ENCODE data around the gene ISL2.
"Not testable (repeated sequence)": the region's sequence is repeated elsewhere in the genome, so short reads cannot be mapped to it uniquely, and the experiment has no call there.

ISL2 gene

DNA sequence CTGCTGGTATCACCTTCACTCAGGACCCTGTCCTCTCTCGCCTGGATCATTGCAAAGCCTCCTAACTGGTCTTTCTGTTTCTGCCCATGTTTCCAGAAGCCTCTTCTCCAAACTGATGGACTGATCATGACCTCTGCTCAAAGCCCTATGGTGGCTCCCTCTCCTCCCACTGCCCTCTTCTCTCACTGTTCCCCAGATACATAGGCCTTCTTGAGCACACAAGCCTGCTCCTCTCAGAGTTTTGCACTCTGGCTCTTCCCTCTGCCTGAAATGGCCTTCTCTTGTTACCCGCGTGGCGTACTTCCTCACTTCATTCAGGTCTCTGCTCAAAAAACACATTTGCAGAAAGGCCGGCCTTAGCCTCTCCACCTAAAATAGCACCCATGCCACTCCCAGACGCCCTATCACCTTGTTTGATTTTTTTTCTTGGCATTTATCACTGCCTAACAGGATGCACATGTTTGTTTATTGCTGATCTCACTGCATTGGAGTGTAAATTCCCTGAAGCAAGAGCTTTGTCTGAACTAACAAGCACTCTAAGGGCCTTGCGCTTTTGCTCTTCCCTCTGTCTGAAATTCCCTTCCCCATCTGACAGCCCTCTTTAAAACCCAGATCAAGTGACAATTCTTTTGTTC is 23.9 kb upstream of the ISL2 start:
- Mint-ChIP-seq H3K9me3 (no peaks in the 10 kb centered on the region), H3K27ac (no peak overlapping the region), H3K4me3 (no peak overlapping the region), H3K4me1 (ENCODE audit: low read depth) (peaks cover 26% of the 10 kb centered on the region), H3K36me3 (ENCODE audit: low read depth) (peaks cover 12% of the 10 kb centered on the region), H3K27me3 (peaks cover 13% of the 10 kb centered on the region)
- intact Hi-C loops (cut with micrococcal nuclease), result loop anchor here (5.0 kb wide), 1 partner anchor 35 kb away; no protein-coding TSS in a partner anchor

- not testable (repeated sequence) for H3K9me3 Mint-ChIP-seq, H3K4me3 Mint-ChIP-seq, H3K27ac Mint-ChIP-seq
- Mint-ChIP-seq H3K4me1 (ENCODE audit: low read depth) (peaks cover 26% of the 10 kb centered on the region), H3K27me3 (peaks cover 13% of the 10 kb centered on the region), H3K36me3 (ENCODE audit: low read depth) (peaks cover 12% of the 10 kb centered on the region)
- intact Hi-C loops (cut with micrococcal nuclease), result loop anchor here (5.0 kb wide), 1 partner anchor 34 kb away; no protein-coding TSS in a partner anchor
These were observed 23.4 kb upstream of the ISL2 start for GRCh38 chr15:76313175-76313567.

DNA sequence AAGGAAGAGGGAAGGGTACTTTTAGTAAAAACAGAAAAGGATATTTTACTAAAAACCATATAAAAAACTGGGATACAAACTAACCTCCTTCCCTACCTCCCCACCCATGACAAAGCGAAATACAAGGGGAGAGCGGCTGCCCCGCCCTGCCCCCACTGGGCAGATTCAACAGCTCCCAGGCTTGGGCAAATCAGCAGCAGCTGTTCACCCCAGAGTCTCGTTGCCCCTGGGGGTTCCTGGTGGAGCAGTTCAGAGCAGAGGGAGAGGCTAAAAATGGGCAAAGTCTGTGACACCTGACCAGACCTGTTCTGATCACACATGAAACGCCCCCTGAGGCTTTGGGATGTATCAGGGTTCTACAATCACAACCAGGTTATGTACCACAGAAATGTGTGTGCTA is 22.8 kb upstream of the ISL2 start:
- H3K27ac Mint-ChIP-seq, result no peak overlapping the region
- peaks cover 11% of the 10 kb centered on the region for H3K36me3 Mint-ChIP-seq (ENCODE audit: low read depth)
- H3K9me3 Mint-ChIP-seq, result no peaks in the 10 kb centered on the region
- peaks cover 13% of the 10 kb centered on the region for H3K27me3 Mint-ChIP-seq
- peaks cover 26% of the 10 kb centered on the region for H3K4me1 Mint-ChIP-seq (ENCODE audit: low read depth)
- no peak overlapping the region for H3K4me3 Mint-ChIP-seq
- intact Hi-C loops (cut with micrococcal nuclease), result loop anchor here (5.0 kb wide), 1 partner anchor 34 kb away; no protein-coding TSS in a partner anchor

GRCh38 chr15:76320012-76320411 is 16.6 kb upstream of the ISL2 start:
- Mint-ChIP-seq H3K27ac (no peak overlapping the region), H3K9me3 (no peaks in the 10 kb centered on the region), H3K4me3 (no peak overlapping the region), H3K27me3 (peaks cover 39% of the 10 kb centered on the region), H3K4me1 (ENCODE audit: low read depth) (no peaks in the 10 kb centered on the region), H3K36me3 (ENCODE audit: low read depth) (no peaks in the 10 kb centered on the region)
- intact Hi-C loops (cut with micrococcal nuclease), result no loop called here

DNA sequence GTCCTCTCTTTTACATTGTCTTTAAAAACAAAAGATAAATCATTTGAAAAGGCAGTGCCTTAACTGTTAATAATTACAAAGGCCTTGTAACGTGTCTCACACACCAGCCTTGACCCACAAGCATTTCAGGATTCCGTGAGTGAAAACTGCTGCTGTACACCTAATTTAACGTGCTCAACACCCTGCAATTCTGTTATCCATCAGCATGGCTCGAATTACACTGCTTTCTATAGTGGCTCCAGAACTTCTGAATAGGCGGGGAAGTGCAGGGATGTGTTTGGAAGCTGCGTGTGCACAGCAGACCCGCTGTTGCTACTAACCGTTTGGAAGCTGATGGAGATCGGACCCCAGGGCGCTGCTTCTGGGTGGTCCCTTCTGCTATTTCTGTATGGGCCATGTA is 15.4 kb upstream of the ISL2 start:
- H3K4me3 Mint-ChIP-seq, result no peak overlapping the region
- no peaks in the 10 kb centered on the region for H3K4me1 Mint-ChIP-seq (ENCODE audit: low read depth)
- H3K36me3 Mint-ChIP-seq (ENCODE audit: low read depth), result no peaks in the 10 kb centered on the region
- no peak overlapping the region for H3K27ac Mint-ChIP-seq
- H3K9me3 Mint-ChIP-seq, result no peaks in the 10 kb centered on the region
- intact Hi-C loops (cut with micrococcal nuclease), result no loop called here
- peaks cover 39% of the 10 kb centered on the region for H3K27me3 Mint-ChIP-seq

DNA sequence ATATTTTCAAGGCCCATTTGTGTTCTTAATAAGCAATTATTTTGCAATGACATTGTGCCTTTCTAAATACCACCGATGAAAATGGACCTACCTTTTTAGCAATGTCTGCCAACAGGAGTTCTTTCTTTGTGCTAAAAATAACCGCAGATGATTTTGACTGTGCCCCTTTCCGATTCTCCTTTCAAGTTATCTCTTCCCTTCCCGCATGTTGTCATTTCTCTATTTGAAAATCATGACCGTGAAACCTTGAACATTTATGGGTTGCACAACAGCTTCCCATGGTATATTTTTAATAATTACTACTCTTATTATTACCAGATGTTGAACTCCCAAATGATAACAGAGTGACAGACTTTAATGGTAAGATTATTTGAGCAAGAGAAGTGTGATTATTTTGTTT is 15.0 kb upstream of the ISL2 start:
- peaks cover 43% of the 10 kb centered on the region for H3K27me3 Mint-ChIP-seq
- no peak overlapping the region for H3K4me3 Mint-ChIP-seq
- H3K27ac Mint-ChIP-seq, result no peak overlapping the region
- no peaks in the 10 kb centered on the region for H3K9me3 Mint-ChIP-seq
- no peaks in the 10 kb centered on the region for H3K36me3 Mint-ChIP-seq (ENCODE audit: low read depth)
- intact Hi-C loops (cut with micrococcal nuclease), result no loop called here
- no peaks in the 10 kb centered on the region for H3K4me1 Mint-ChIP-seq (ENCODE audit: low read depth)

DNA sequence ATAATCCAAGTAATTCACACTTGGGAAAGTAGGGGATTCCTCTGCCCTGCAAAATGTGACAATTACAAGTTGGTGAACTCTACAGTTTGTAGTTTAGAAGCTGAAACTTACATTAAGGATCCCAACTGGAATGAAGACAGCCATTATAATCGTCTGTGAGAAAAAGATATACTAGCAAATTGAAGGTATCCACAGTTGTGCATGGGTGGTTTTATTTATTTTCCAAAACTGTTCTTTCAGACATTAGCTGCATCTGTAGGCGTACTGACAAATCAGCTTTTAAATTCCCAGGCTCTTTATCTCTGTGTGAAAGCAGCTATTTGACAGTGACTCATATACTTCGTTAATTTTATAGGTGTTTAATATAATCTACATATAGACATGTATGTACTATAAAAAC is 12.5 kb upstream of the ISL2 start:
- H3K4me3 Mint-ChIP-seq, result no peak overlapping the region
- intact Hi-C loops (cut with micrococcal nuclease), result no loop called here

GRCh38 chr15:76325704-76326103 is 10.9 kb upstream of the ISL2 start:
- Mint-ChIP-seq H3K4me1 (ENCODE audit: low read depth) (peaks cover 9% of the 10 kb centered on the region), H3K27me3 (peaks cover 60% of the 10 kb centered on the region), H3K4me3 (no peak overlapping the region), H3K9me3 (no peaks in the 10 kb centered on the region), H3K27ac (no peak overlapping the region), H3K36me3 (ENCODE audit: low read depth) (no peaks in the 10 kb centered on the region)
- intact Hi-C loops (cut with micrococcal nuclease), result no loop called here

More for the DNA sequence above, 12.5 kb upstream of the ISL2 start:
- Mint-ChIP-seq H3K27ac (no peak overlapping the region), H3K36me3 (ENCODE audit: low read depth) (no peaks in the 10 kb centered on the region), H3K9me3 (no peaks in the 10 kb centered on the region), H3K4me1 (ENCODE audit: low read depth) (no peaks in the 10 kb centered on the region), H3K27me3 (peaks cover 53% of the 10 kb centered on the region)

DNA sequence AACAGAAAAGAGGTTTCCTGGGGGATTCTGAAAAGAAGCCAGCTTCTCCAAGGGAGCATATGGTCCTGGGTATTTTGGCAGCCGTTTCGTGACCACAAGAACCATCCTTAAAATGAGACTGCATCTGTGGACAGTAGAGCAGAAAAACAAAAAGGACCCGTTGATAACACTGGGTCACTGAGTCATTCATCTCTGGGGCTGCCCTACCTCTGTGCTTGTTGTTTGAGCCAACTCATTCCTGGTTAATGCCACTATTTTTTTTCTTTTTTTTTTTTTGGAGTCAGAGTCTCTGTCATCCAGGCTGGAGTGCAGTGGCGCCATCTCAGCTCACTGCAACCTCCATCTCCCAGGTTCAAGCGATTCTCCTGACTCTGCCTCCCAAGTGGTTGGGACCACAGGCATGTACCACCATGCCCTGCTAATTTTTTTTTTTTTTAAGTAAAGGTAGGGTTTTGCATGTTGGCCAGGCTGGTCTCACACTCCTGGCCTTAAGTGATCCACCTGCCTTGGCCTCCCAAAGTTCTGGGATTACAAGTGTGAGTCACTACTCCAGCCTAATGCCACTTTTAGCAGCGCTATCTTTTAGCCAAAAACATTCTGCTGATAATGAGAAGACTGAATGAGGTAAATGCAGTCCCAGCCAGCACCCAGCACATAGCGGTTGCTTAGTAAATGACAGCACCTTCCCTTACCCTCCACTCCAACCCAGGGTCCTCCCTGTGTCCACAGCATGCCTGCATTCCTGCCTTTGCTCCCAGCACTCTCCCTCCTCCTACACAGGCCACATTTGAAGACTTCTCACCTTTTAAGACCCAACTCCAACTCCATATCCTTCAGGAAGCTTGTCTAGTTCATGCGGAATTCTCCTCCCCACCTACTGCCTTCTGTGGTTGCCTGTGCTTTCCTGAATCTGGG is 9.1 kb upstream of the ISL2 start:
- H3K4me3 Mint-ChIP-seq, result no peak overlapping the region
- no peaks in the 10 kb centered on the region for H3K36me3 Mint-ChIP-seq (ENCODE audit: low read depth)
- H3K9me3 Mint-ChIP-seq, result no peaks in the 10 kb centered on the region
- H3K27ac Mint-ChIP-seq, result no peak overlapping the region
- H3K27me3 Mint-ChIP-seq, result peaks cover 55% of the 10 kb centered on the region
- intact Hi-C loops (cut with micrococcal nuclease), result no loop called here
- peaks cover 9% of the 10 kb centered on the region for H3K4me1 Mint-ChIP-seq (ENCODE audit: low read depth)

DNA sequence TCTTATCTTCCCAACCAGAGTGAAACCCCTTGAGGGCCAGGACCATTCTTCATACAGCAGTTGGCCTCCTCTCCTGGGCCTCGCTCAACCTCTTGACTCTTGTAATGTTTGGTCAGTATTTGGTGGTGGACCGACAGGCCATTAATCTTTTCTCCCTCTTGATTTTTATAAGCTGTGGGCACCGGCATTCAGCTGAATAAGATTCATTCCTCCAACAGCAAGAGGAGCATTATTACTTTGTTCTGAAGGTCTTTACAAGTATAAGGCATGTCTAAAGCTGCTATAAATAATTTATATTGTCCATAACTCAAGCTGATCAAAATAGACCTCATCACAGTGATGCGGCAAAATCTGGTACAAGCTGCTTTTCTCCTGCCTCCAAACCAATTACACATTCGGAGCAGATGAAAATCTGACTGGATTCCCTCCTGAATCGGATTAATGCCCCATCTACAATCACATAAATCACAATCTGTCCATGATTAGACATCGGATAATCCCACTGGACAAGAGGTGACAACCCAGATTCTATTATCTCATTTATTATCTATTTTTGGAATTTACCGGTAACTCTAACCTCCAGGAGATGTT is 8.4 kb upstream of the ISL2 start:
- no peak overlapping the region for H3K27ac Mint-ChIP-seq
- H3K9me3 Mint-ChIP-seq, result no peaks in the 10 kb centered on the region
- H3K36me3 Mint-ChIP-seq (ENCODE audit: low read depth), result no peaks in the 10 kb centered on the region
- H3K4me1 Mint-ChIP-seq (ENCODE audit: low read depth), result peaks cover 9% of the 10 kb centered on the region
- no peak overlapping the region for H3K4me3 Mint-ChIP-seq
- intact Hi-C loops (cut with micrococcal nuclease), result no loop called here
- H3K27me3 Mint-ChIP-seq, result peaks cover 55% of the 10 kb centered on the region

GRCh38 chr15:76328958-76329357 is 7.6 kb upstream of the ISL2 start:
- H3K9me3 Mint-ChIP-seq, result no peaks in the 10 kb centered on the region
- intact Hi-C loops (cut with micrococcal nuclease), result no loop called here
- no peak overlapping the region for H3K4me3 Mint-ChIP-seq
- H3K27me3 Mint-ChIP-seq, result peaks cover 55% of the 10 kb centered on the region
- H3K27ac Mint-ChIP-seq, result no peak overlapping the region
- H3K4me1 Mint-ChIP-seq (ENCODE audit: low read depth), result peaks cover 10% of the 10 kb centered on the region
- no peaks in the 10 kb centered on the region for H3K36me3 Mint-ChIP-seq (ENCODE audit: low read depth)

DNA sequence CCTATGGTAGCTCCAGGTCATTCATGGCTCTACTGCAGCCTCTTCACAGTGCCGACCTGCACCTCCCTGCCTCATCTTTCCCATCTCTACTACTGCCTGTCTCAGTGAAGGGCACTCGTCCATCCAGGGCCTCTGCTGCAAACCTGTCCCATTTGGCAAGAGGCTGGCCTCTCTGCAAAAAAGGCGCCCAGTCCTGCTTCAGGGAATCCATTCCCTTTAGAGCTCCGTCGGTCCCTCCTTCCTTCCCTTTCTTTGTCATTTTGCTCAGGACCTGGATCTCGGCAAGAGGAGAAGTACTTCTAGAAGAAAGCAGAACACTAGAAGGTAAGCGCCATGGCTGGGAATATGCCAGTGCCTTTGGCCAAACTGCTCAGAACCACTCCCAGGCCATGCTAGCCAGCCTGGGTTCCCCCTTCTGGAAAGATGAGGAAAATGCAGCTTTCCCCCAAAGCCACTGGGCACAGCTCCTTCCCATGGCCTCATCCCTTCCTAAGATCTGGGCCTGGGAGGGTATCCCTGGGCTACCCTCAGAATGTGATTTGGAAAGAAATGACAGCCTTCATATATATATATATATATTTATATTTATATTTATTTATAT is 6.4 kb upstream of the ISL2 start:
- Mint-ChIP-seq H3K4me3 (no peak overlapping the region), H3K27ac (no peak overlapping the region), H3K4me1 (ENCODE audit: low read depth) (peaks cover 18% of the 10 kb centered on the region), H3K27me3 (peaks cover 60% of the 10 kb centered on the region), H3K36me3 (ENCODE audit: low read depth) (no peaks in the 10 kb centered on the region), H3K9me3 (no peaks in the 10 kb centered on the region)
- intact Hi-C loops (cut with micrococcal nuclease), result loop anchor here (2.0 kb wide), 2 partner anchors 95 to 139 kb away; no protein-coding TSS in a partner anchor

- Mint-ChIP-seq H3K36me3 (ENCODE audit: low read depth) (peaks cover 9% of the 10 kb centered on the region), H3K27ac (no peak overlapping the region), H3K9me3 (no peaks in the 10 kb centered on the region), H3K4me3 (no peak overlapping the region), H3K27me3 (peaks cover 60% of the 10 kb centered on the region), H3K4me1 (ENCODE audit: low read depth) (peaks cover 42% of the 10 kb centered on the region)
- intact Hi-C loops (cut with micrococcal nuclease), result no loop called here
These were observed 3.8 kb upstream of the ISL2 start for GRCh38 chr15:76332796-76333195.

GRCh38 chr15:76333309-76333708 is 3.3 kb upstream of the ISL2 start:
- no peak overlapping the region for H3K4me3 Mint-ChIP-seq
- intact Hi-C loops (cut with micrococcal nuclease), result no loop called here
- H3K4me1 Mint-ChIP-seq (ENCODE audit: low read depth), result peaks cover 44% of the 10 kb centered on the region
- H3K27ac Mint-ChIP-seq, result no peak overlapping the region
- H3K36me3 Mint-ChIP-seq (ENCODE audit: low read depth), result peaks cover 9% of the 10 kb centered on the region
- peaks cover 56% of the 10 kb centered on the region for H3K27me3 Mint-ChIP-seq
- no peaks in the 10 kb centered on the region for H3K9me3 Mint-ChIP-seq
